PFSK-1 (cell line): ENCODE results near the gene GMDS.

Experiments
- FOXP2 ChIP-seq: optimal IDR thresholded peaks from 2 replicates; pipeline ENCODE3; 2011; ENCODE audit warnings: borderline replicate concordance, control low read depth, inconsistent platforms; ENCODE audit not compliant: insufficient read depth; ENCODE audit errors: extremely low read length, extremely low read depth
- POLR2AphosphoS5 ChIP-seq: IDR thresholded peaks from 2 replicates; pipeline ENCODE4 v1.6.1; 2012; ENCODE audit warnings: low read depth, mild to moderate bottlenecking, control low read depth, low read length, moderate library complexity
- REST ChIP-seq, 2 experiments: IDR thresholded peaks; 2 replicates each; pipeline versions ENCODE4 v1.6.1 to v1.8.0; 2011 to 2012; ENCODE audit warnings: low read depth in 2 of 2, low read length in 2 of 2, control low read depth in 1 of 2, inconsistent platforms in 1 of 2, mild to moderate bottlenecking in 1 of 2, moderate library complexity in 1 of 2; ENCODE audit not compliant: insufficient read depth in 1 of 2
- SIN3A ChIP-seq: IDR thresholded peaks from 2 replicates; pipeline ENCODE4 v1.6.1; 2012; ENCODE audit warnings: mild to moderate bottlenecking, low read length, moderate library complexity, borderline replicate concordance; ENCODE audit not compliant: insufficient read depth
- TAF1 ChIP-seq: IDR thresholded peaks from 2 replicates; pipeline ENCODE4 v1.6.1; 2012; ENCODE audit warnings: low read length, control low read depth, borderline replicate concordance; ENCODE audit not compliant: insufficient read depth

GRCh38 chr6:2231438-2231837, 14.0 kb downstream of the GMDS start:
- TF ChIP-seq TAF1 = no peak
- no peak for TF ChIP-seq POLR2AphosphoS5
- TF ChIP-seq REST (IDR thresholded peaks at IDR 0.05; ENCODE audit: insufficient read depth in 1 of 2, low read depth in 2 of 2, low read length in 2 of 2) = no peak
- no peak for TF ChIP-seq SIN3A
- TF ChIP-seq FOXP2 = no peak
